SK-N-SH treated with all-trans-retinoic acid at 6 μM for 48 hours (cell line): ENCODE results near the gene OR2AE1.

ENCODE experiments used
- ATAC-seq: fragments of 200-7000 bp; cut with Tn5 transposase; 3 replicates; pipeline ENCODE4 v1.9.1; 2020; ENCODE audit warnings: mild to moderate bottlenecking, moderate library complexity
- BACH2 ChIP-seq: fragments of 250-450 bp; sonication (Bioruptor Pico); IDR thresholded peaks from 2 replicates; pipeline ENCODE4 v1.9.0; 2021; ENCODE audit warnings: mild to moderate bottlenecking, borderline replicate concordance
- CSDC2 ChIP-seq: fragments of 250-450 bp; sonication (Bioruptor Pico); IDR thresholded peaks from 2 replicates; pipeline ENCODE4 v1.5.0; 2020; ENCODE audit warnings: mild to moderate bottlenecking, moderate library complexity
- ESRRG ChIP-seq: fragments of 250-450 bp; sonication (Bioruptor Pico); IDR thresholded peaks from 2 replicates; pipeline ENCODE4 v1.6.1; 2021; ENCODE audit warnings: mild to moderate bottlenecking
- GLIS3 ChIP-seq: fragments of 250-450 bp; sonication (Bioruptor Pico); IDR thresholded peaks from 2 replicates; pipeline ENCODE4 v1.5.0; 2020; ENCODE audit warnings: mild to moderate bottlenecking, moderate library complexity
- OSR1 ChIP-seq: fragments of 250-450 bp; sonication (Bioruptor Pico); IDR thresholded peaks from 2 replicates; pipeline ENCODE4 v1.8.0; 2022; ENCODE audit warnings: moderate library complexity, mild to moderate bottlenecking, inconsistent platforms
- PPARA ChIP-seq: fragments of 250-450 bp; sonication (Bioruptor Pico); IDR thresholded peaks from 2 replicates; pipeline ENCODE4 v1.5.0; 2020; ENCODE audit warnings: mild to moderate bottlenecking, borderline replicate concordance
- RARB ChIP-seq: fragments of 250-450 bp; sonication (Bioruptor Pico); IDR thresholded peaks from 2 replicates; pipeline ENCODE4 v1.8.0; 2021; ENCODE audit warnings: mild to moderate bottlenecking, moderate library complexity
- SNAI2 ChIP-seq: fragments of 250-450 bp; sonication (Bioruptor Pico); IDR thresholded peaks from 2 replicates; pipeline ENCODE4 v1.5.0; 2020; ENCODE audit warnings: mild to moderate bottlenecking, moderate library complexity
- TCF4 ChIP-seq: fragments of 250-450 bp; sonication (Bioruptor Pico); IDR thresholded peaks from 2 replicates; pipeline ENCODE4 v1.8.0; 2021; ENCODE audit warnings: mild to moderate bottlenecking, moderate library complexity, borderline replicate concordance
- TOX ChIP-seq: fragments of 250-450 bp; sonication (Bioruptor Pico); IDR thresholded peaks from 2 replicates; pipeline ENCODE4 v1.8.0; 2021; ENCODE audit warnings: mild to moderate bottlenecking, moderate library complexity, borderline replicate concordance
- ZC3H10 ChIP-seq: fragments of 250-450 bp; sonication (Bioruptor Pico); IDR thresholded peaks from 2 replicates; pipeline ENCODE4 v1.5.1; 2021; ENCODE audit warnings: mild to moderate bottlenecking, moderate library complexity
- ZFP3 ChIP-seq: fragments of 250-450 bp; sonication (Bioruptor Pico); IDR thresholded peaks from 2 replicates; pipeline ENCODE4 v1.5.0; 2020; ENCODE audit warnings: mild to moderate bottlenecking, moderate library complexity
- ZFP30 ChIP-seq: fragments of 450-650 bp; formaldehyde crosslinking; IDR thresholded peaks from 2 replicates; pipeline ENCODE4 v1.5.0; 2022; ENCODE audit warnings: mild to moderate bottlenecking, moderate library complexity
- ZNF565 ChIP-seq: fragments of 450-650 bp; formaldehyde crosslinking; conservative IDR thresholded peaks from 2 replicates; pipeline ENCODE4 v1.5.0; 2020; ENCODE audit warnings: low read depth, mild to moderate bottlenecking, moderate library complexity
- ZNF70 ChIP-seq: fragments of 450-650 bp; formaldehyde crosslinking; IDR thresholded peaks from 2 replicates; pipeline ENCODE4 v1.5.0; 2020; ENCODE audit warnings: mild to moderate bottlenecking, moderate library complexity
- TF ChIP-seq, protein P1 (sequence below): fragments of 250-450 bp; sonication (Bioruptor Pico); IDR thresholded peaks from 2 replicates; pipeline ENCODE4 v1.5.1; 2021; ENCODE audit warnings: mild to moderate bottlenecking, moderate library complexity
- TF ChIP-seq, protein P2 (sequence below): fragments of 250-450 bp; sonication (Bioruptor Pico); IDR thresholded peaks from 2 replicates; pipeline ENCODE4 v1.5.1; 2020; ENCODE audit warnings: low read depth, mild to moderate bottlenecking, moderate library complexity
- TF ChIP-seq, protein P3 (sequence below): fragments of 250-450 bp; sonication (Bioruptor Pico); IDR thresholded peaks from 2 replicates; pipeline ENCODE4 v1.8.0; 2021; ENCODE audit warnings: low read depth, mild to moderate bottlenecking, moderate library complexity, borderline replicate concordance
- TF ChIP-seq, protein P4 (sequence below): fragments of 250-450 bp; sonication (Bioruptor Pico); IDR thresholded peaks from 2 replicates; pipeline ENCODE4 v1.8.0; 2020; ENCODE audit warnings: mild to moderate bottlenecking, moderate library complexity, borderline replicate concordance
- TF ChIP-seq, protein P5 (sequence below): fragments of 250-450 bp; sonication (Bioruptor Pico); IDR thresholded peaks from 2 replicates; pipeline ENCODE4 v1.5.0; 2020; ENCODE audit warnings: mild to moderate bottlenecking, moderate library complexity

OR2AE1 gene

DNA sequence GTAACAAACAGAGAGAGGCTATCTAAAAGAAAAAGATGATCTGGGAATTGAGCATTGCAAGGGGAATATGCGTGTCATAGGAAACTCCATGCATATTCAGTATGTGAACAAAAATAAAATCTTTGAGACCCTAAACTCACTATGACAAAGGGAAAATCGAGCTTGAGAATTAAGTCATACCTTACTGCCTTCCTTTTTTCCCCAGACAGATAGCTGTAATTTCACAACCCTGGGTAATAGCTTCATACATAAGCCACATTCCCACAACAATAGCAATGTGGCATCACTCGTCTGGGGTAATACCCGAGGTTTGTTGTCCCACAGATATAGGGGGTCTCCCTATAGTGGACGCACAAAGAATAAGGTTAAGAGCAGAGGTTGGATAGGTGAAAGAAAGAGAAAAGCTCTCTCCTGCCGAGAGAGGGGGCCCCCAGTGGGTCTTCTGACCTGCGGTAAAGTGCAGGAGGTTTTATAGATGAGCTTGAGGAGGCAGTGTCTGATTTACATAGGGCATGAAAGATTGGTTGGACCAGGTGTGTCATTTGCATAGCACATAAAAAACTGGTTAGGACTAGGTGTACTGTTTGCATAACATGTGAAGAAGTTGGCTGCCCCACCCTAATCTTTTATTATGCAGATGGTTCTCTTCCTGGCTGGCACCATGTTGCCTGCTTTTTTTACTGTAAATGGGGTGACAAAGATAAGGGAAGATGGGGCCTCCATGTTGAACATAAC is 37.4 kb downstream of the OR2AE1 start (continued):
- TF ChIP-seq OSR1 (CRISPR knock-in tag) (no peak), CSDC2 (CRISPR knock-in tag) (no peak), TOX (CRISPR knock-in tag) (no peak), ZC3H10 (CRISPR knock-in tag) (no peak), ZNF70 (CRISPR knock-in tag) (no peak), SNAI2 (CRISPR knock-in tag) (no peak), TCF4 (CRISPR knock-in tag) (no peak)
- TF ChIP-seq, protein P1, sequence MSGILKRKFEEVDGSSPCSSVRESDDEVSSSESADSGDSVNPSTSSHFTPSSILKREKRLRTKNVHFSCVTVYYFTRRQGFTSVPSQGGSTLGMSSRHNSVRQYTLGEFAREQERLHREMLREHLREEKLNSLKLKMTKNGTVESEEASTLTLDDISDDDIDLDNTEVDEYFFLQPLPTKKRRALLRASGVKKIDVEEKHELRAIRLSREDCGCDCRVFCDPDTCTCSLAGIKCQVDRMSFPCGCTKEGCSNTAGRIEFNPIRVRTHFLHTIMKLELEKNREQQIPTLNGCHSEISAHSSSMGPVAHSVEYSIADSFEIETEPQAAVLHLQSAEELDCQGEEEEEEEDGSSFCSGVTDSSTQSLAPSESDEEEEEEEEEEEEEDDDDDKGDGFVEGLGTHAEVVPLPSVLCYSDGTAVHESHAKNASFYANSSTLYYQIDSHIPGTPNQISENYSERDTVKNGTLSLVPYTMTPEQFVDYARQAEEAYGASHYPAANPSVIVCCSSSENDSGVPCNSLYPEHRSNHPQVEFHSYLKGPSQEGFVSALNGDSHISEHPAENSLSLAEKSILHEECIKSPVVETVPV, result no peak
- TF ChIP-seq, all 23 proteins: peak for 0

DNA sequence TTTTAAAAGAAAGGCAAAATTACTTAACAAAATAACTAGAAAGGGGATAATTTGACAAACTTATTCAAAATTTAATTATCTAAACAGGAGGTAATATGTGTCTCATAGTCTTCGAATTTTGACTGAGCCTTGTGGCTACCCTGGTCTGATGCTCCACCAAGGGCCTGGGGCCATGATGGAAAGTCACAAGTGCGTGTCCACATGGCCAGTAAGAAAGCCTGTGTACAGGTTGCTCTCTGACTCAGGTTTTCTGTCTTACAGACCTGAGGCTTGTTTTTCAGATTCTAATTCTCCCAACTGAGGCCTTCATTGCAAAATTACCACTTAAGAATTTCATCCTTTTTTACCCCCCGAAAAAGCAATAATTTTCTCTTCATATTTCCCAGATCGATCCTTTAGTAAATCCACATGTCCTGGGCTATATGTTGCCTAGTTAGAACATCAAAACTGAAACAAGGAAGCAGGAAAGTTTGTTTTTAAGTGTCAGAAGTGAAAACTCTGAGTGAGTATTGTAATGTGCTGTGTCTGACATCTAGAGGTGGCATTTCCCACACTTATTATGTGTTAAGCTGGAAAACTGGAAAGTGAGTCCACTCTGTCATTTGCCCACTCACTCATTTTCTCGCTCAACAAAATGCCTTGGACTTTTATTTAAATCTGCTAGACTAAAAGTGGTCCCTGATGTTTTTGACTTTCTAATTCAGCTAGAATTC is 39.0 kb downstream of the OR2AE1 start:
- TF ChIP-seq ZC3H10 (CRISPR knock-in tag), result no peak
- TF ChIP-seq, protein P2, sequence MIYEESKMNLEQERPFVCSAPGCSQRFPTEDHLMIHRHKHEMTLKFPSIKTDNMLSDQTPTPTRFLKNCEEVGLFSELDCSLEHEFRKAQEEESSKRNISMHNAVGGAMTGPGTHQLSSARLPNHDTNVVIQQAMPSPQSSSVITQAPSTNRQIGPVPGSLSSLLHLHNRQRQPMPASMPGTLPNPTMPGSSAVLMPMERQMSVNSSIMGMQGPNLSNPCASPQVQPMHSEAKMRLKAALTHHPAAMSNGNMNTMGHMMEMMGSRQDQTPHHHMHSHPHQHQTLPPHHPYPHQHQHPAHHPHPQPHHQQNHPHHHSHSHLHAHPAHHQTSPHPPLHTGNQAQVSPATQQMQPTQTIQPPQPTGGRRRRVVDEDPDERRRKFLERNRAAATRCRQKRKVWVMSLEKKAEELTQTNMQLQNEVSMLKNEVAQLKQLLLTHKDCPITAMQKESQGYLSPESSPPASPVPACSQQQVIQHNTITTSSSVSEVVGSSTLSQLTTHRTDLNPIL (CRISPR knock-in tag), result no peak
- TF ChIP-seq ZNF70 (CRISPR knock-in tag), result no peak
- TF ChIP-seq CSDC2 (CRISPR knock-in tag), result no peak
- TF ChIP-seq TOX (CRISPR knock-in tag), result no peak
- TF ChIP-seq RARB, result no peak
- no peak for TF ChIP-seq ZFP30 (CRISPR knock-in tag)
- TF ChIP-seq, protein P3, sequence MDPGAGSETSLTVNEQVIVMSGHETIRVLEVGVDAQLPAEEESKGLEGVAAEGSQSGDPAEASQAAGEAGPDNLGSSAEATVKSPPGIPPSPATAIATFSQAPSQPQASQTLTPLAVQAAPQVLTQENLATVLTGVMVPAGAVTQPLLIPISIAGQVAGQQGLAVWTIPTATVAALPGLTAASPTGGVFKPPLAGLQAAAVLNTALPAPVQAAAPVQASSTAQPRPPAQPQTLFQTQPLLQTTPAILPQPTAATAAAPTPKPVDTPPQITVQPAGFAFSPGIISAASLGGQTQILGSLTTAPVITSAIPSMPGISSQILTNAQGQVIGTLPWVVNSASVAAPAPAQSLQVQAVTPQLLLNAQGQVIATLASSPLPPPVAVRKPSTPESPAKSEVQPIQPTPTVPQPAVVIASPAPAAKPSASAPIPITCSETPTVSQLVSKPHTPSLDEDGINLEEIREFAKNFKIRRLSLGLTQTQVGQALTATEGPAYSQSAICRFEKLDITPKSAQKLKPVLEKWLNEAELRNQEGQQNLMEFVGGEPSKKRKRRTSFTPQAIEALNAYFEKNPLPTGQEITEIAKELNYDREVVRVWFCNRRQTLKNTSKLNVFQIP, result no peak
- no peak for TF ChIP-seq ZFP3 (CRISPR knock-in tag)
- no peak for TF ChIP-seq ESRRG
- ATAC-seq, result peak; percentile 46

DNA sequence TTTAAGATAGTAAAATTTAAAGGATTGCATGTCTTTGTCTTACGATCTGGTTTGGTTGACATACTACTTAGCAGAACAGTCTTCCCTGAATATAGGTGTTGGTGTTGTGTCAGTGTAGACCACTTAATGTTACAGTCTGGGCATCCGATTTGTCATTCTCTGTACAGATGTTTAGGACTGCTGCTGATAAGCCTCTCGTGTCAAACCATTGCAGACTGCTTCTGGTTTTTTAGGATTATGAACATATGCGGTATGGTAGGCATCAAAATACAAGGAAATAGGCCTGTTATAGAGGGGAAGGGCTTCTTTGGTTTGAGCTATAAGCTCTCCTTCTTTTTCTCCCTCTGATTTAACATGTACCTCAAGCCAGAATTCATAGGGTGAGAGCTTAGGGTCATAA is 41.6 kb downstream of the OR2AE1 start:
- ATAC-seq, result no peak
- no peak for TF ChIP-seq CSDC2 (CRISPR knock-in tag)
- no peak for TF ChIP-seq ZNF70 (CRISPR knock-in tag)
- no peak for TF ChIP-seq RARB
- TF ChIP-seq, protein P2 (CRISPR knock-in tag), result no peak
- TF ChIP-seq BACH2 (CRISPR knock-in tag), result no peak
- no peak for TF ChIP-seq PPARA (CRISPR knock-in tag)

DNA sequence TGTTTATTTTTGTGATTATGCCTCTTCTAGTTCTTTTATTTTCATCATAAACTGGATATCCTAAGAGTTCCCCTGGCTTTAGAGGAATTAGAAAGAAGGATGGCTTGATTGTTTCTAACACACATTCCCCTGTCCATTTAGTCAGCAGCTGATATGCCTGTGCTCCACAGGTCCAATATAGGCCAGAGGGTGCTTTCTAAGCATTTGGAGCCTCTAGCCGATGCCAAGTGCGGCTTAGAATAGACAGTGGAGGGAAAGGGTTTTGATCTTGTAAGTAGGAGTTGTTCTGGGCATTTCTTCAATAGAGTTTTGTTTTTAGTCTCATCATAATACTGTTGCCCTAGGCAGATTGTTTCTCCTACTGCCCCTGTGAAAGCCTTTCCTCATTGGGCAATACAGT is 42.5 kb downstream of the OR2AE1 start:
- ATAC-seq, result no peak

More for the DNA sequence above, 42.5 kb downstream of the OR2AE1 start:
- TF ChIP-seq CSDC2 (CRISPR knock-in tag) (no peak), ZNF70 (CRISPR knock-in tag) (no peak), ZFP3 (CRISPR knock-in tag) (no peak), OSR1 (CRISPR knock-in tag) (no peak), BACH2 (CRISPR knock-in tag) (no peak), TCF4 (CRISPR knock-in tag) (no peak), ZFP30 (CRISPR knock-in tag) (no peak), RARB (no peak), ZC3H10 (CRISPR knock-in tag) (no peak), ZNF565 (CRISPR knock-in tag) (no peak), SNAI2 (CRISPR knock-in tag) (no peak), TOX (CRISPR knock-in tag) (no peak), GLIS3 (CRISPR knock-in tag) (no peak)
- TF ChIP-seq, protein P3, result no peak
- TF ChIP-seq, protein P4, sequence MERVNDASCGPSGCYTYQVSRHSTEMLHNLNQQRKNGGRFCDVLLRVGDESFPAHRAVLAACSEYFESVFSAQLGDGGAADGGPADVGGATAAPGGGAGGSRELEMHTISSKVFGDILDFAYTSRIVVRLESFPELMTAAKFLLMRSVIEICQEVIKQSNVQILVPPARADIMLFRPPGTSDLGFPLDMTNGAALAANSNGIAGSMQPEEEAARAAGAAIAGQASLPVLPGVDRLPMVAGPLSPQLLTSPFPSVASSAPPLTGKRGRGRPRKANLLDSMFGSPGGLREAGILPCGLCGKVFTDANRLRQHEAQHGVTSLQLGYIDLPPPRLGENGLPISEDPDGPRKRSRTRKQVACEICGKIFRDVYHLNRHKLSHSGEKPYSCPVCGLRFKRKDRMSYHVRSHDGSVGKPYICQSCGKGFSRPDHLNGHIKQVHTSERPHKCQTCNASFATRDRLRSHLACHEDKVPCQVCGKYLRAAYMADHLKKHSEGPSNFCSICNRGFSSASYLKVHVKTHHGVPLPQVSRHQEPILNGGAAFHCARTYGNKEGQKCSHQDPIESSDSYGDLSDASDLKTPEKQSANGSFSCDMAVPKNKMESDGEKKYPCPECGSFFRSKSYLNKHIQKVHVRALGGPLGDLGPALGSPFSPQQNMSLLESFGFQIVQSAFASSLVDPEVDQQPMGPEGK, result no peak
- TF ChIP-seq, protein P5, sequence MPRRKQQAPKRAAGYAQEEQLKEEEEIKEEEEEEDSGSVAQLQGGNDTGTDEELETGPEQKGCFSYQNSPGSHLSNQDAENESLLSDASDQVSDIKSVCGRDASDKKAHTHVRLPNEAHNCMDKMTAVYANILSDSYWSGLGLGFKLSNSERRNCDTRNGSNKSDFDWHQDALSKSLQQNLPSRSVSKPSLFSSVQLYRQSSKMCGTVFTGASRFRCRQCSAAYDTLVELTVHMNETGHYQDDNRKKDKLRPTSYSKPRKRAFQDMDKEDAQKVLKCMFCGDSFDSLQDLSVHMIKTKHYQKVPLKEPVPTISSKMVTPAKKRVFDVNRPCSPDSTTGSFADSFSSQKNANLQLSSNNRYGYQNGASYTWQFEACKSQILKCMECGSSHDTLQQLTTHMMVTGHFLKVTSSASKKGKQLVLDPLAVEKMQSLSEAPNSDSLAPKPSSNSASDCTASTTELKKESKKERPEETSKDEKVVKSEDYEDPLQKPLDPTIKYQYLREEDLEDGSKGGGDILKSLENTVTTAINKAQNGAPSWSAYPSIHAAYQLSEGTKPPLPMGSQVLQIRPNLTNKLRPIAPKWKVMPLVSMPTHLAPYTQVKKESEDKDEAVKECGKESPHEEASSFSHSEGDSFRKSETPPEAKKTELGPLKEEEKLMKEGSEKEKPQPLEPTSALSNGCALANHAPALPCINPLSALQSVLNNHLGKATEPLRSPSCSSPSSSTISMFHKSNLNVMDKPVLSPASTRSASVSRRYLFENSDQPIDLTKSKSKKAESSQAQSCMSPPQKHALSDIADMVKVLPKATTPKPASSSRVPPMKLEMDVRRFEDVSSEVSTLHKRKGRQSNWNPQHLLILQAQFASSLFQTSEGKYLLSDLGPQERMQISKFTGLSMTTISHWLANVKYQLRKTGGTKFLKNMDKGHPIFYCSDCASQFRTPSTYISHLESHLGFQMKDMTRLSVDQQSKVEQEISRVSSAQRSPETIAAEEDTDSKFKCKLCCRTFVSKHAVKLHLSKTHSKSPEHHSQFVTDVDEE (CRISPR knock-in tag), result no peak
